Liver (tissue), 3 donors: ENCODE data around the gene CCNY.

Experiments used
- ATF3 ChIP-seq: IDR thresholded peaks from 2 replicates; pipeline ENCODE4 v1.6.1; 2016; ENCODE audit warnings: antibody characterized with exemption
- SP1 ChIP-seq: IDR thresholded peaks from 2 replicates; pipeline ENCODE4 v1.6.1; 2018; ENCODE audit warnings: antibody characterized with exemption, mild to moderate bottlenecking
- YY1 ChIP-seq: IDR thresholded peaks from 2 replicates; pipeline ENCODE4 v1.6.1; 2016; ENCODE audit warnings: antibody characterized with exemption, mild to moderate bottlenecking
- TF ChIP-seq, protein P1 (sequence below): fragments of 150-350 bp; IDR thresholded peaks from 2 replicates; pipeline ENCODE4 v1.5.1; 2017; ENCODE audit warnings: improper control_type of control experiment, low read depth, low read length; ENCODE audit not compliant: missing input control
- donor health status: healthy.
- donor health status: healthy.

GRCh38 chr10:35347899-35348608 is 11.7 kb downstream of the CCNY start:
- TF ChIP-seq YY1 (no peak), SP1 (no peak), ATF3 (no peak)
- TF ChIP-seq, protein P1, sequence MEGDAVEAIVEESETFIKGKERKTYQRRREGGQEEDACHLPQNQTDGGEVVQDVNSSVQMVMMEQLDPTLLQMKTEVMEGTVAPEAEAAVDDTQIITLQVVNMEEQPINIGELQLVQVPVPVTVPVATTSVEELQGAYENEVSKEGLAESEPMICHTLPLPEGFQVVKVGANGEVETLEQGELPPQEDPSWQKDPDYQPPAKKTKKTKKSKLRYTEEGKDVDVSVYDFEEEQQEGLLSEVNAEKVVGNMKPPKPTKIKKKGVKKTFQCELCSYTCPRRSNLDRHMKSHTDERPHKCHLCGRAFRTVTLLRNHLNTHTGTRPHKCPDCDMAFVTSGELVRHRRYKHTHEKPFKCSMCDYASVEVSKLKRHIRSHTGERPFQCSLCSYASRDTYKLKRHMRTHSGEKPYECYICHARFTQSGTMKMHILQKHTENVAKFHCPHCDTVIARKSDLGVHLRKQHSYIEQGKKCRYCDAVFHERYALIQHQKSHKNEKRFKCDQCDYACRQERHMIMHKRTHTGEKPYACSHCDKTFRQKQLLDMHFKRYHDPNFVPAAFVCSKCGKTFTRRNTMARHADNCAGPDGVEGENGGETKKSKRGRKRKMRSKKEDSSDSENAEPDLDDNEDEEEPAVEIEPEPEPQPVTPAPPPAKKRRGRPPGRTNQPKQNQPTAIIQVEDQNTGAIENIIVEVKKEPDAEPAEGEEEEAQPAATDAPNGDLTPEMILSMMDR, result no peak
